ENCODE measurements around the gene SH3GLB2. TPM values are rescaled to one million over a fixed set of nuclear protein-coding genes. Genes with fewer than 3 reads are reported as not detected.
"Not testable (repeated sequence)": the region's sequence is repeated elsewhere in the genome, so short reads cannot be mapped to it uniquely, and the experiment has no call there.

Gene SH3GLB2
- total RNA-seq, 1 experiment from 2014 or later, result 44.1 TPM

DNA sequence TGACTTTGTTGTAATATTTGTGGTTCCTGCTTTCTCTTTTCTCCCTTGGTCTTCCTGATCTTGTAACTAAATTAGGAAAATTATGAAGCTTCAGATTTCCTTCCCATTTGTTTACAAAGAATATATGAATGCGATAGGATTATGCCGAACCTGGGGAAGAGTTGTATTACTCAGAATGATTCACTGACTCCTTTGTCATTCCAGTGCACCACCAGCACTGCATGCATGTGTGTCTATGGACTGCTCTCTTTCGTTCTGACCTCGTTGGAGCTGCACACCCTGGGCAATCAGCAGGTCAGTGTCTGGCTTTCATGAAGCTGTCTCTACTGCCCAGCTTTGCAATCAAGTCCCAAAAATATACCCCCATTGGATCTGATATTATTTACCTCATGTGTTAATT lies 55.2 kb downstream of the SH3GLB2 start:
- ATAC-seq (peak; percentile 100), DNase-seq (peak; percentile 80)
- Histone ChIP-seq H3K4me2 (ENCODE audit: low read length) (peak overlapping the region; percentile 27), H4K20me1 (ENCODE audit: low read length) (no peaks in the 10 kb centered on the region), H3K27me3 (ENCODE audit: low read length) (no peaks in the 10 kb centered on the region), H3K9me3 (ENCODE audit: low read length) (no peaks in the 10 kb centered on the region), H2AFZ (ENCODE audit: low read length) (no peak overlapping the region), H3K79me2 (ENCODE audit: low read length) (no peaks in the 10 kb centered on the region), H3K27ac (ENCODE audit: low read length) (peak overlapping the region; percentile 32), H3K9me2 (replicated peaks; ENCODE audit: low read length) (no peaks in the 10 kb centered on the region), H3K9ac (ENCODE audit: low read length) (no peak overlapping the region), H3K4me1 (ENCODE audit: insufficient read depth, low read length) (peaks cover 16% of the 10 kb centered on the region), H3F3A (ENCODE audit: low read length, unreplicated experiment) (no peaks in the 10 kb centered on the region), H3K4me3 (ENCODE audit: low read length) (no peak overlapping the region), H3K36me3 (ENCODE audit: low read depth, low read length) (peaks cover 24% of the 10 kb centered on the region)
- POLR2A ChIA-PET (ENCODE audit: unreplicated experiment), result no interaction called here
- CTCF ChIA-PET, result interaction anchor here (0.6 to 0.7 kb wide), 2 partner anchors 30 to 863 kb away, joined by 3 read pairs; no protein-coding TSS in a partner anchor
- TF ChIP-seq EZH2 (IDR thresholded peaks at IDR 0.05; ENCODE audit: low read length, unreplicated experiment) (no peak), EZH2phosphoT487 (IDR thresholded peaks at IDR 0.05; ENCODE audit: borderline replicate concordance, low read length) (no peak)
- TF ChIP-seq, protein P1, sequence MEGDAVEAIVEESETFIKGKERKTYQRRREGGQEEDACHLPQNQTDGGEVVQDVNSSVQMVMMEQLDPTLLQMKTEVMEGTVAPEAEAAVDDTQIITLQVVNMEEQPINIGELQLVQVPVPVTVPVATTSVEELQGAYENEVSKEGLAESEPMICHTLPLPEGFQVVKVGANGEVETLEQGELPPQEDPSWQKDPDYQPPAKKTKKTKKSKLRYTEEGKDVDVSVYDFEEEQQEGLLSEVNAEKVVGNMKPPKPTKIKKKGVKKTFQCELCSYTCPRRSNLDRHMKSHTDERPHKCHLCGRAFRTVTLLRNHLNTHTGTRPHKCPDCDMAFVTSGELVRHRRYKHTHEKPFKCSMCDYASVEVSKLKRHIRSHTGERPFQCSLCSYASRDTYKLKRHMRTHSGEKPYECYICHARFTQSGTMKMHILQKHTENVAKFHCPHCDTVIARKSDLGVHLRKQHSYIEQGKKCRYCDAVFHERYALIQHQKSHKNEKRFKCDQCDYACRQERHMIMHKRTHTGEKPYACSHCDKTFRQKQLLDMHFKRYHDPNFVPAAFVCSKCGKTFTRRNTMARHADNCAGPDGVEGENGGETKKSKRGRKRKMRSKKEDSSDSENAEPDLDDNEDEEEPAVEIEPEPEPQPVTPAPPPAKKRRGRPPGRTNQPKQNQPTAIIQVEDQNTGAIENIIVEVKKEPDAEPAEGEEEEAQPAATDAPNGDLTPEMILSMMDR (conservative IDR thresholded peaks at IDR 0.05; ENCODE audit: low read depth, low read length), result no peak
- BruUV-seq (replicated peaks), result no TSS peak
- intact Hi-C loops (cut with micrococcal nuclease), result no loop called here

DNA sequence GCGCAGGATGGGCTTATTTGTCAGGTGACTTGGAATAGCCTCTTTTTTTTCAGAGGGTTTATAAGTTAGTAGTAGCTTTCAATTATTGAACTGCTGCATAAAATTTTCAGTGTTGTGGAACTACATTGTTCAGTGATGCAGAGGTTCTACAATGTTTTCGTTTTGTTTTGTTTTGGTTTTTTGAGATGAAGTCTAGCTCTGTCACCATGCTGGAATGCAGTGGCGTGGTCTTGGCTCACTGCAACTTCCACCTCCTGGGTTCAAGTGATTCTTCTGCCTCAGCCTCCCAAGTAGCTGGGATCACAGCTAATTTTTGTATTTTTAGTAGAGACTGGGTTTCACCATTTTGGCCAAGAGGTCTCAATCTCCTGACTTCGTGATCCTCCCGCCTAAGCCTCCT lies 58.6 kb downstream of the SH3GLB2 start:
- Histone ChIP-seq H3K4me2 (ENCODE audit: low read length) (no peak overlapping the region), H3K79me2 (ENCODE audit: low read length) (no peaks in the 10 kb centered on the region), H3K36me3 (ENCODE audit: low read depth, low read length) (peaks cover 20% of the 10 kb centered on the region), H4K20me1 (ENCODE audit: low read length) (no peaks in the 10 kb centered on the region), H3K9me3 (ENCODE audit: low read length) (no peaks in the 10 kb centered on the region), H3K4me3 (ENCODE audit: low read length) (no peak overlapping the region), H3K9me2 (replicated peaks; ENCODE audit: low read length) (no peaks in the 10 kb centered on the region), H3K4me1 (ENCODE audit: insufficient read depth, low read length) (peaks cover 16% of the 10 kb centered on the region), H3K27ac (ENCODE audit: low read length) (no peak overlapping the region), H3F3A (ENCODE audit: low read length, unreplicated experiment) (no peaks in the 10 kb centered on the region), H3K9ac (ENCODE audit: low read length) (no peak overlapping the region), H2AFZ (ENCODE audit: low read length) (no peak overlapping the region), H3K27me3 (ENCODE audit: low read length) (no peaks in the 10 kb centered on the region)
- TF ChIP-seq, protein P1 (conservative IDR thresholded peaks at IDR 0.05; ENCODE audit: low read depth, low read length), result no peak
- ChIA-PET CTCF (interaction anchor here (0.5 kb wide), 1 partner anchor 187 kb away, joined by 4 read pairs; no protein-coding TSS in a partner anchor), POLR2A (ENCODE audit: unreplicated experiment) (no interaction called here)
- ATAC-seq (no peak), DNase-seq (no peak)
- BruUV-seq (replicated peaks), result no TSS peak
- intact Hi-C loops (cut with micrococcal nuclease), result no loop called here

DNA sequence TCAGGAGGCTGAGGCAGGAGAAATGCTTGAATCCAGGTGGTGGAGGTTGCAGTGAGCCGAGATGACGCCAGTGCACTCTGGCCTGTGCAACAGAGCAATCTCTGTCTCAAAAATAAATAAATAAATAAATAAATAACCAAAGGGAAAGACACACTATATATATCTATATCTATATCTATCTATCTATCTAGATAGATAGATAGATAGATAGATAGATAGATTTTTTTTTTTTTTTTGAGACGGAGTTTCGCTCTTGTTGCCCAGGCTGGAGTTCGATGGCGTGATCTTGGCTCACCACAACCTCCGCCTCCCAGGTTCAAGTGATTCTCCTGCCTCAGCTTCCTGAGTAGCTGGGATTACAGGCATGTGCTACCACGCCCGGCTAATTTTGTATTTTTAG lies 66.7 kb downstream of the SH3GLB2 start:
- H3K4me1 ChIP-seq (ENCODE audit: insufficient read depth, low read length); ATAC-seq; H3K9me3 ChIP-seq (ENCODE audit: low read length); H3K27ac ChIP-seq (ENCODE audit: low read length); H3K4me3 ChIP-seq (ENCODE audit: low read length); intact Hi-C loops (cut with micrococcal nuclease); POLR2A ChIA-PET (ENCODE audit: unreplicated experiment); BruUV-seq (replicated peaks); H2AFZ ChIP-seq (ENCODE audit: low read length); H4K20me1 ChIP-seq (ENCODE audit: low read length); H3K79me2 ChIP-seq (ENCODE audit: low read length); H3K9me2 ChIP-seq (replicated peaks; ENCODE audit: low read length); DNase-seq; H3K4me2 ChIP-seq (ENCODE audit: low read length); H3K9ac ChIP-seq (ENCODE audit: low read length); H3F3A ChIP-seq (ENCODE audit: low read length, unreplicated experiment); H3K27me3 ChIP-seq (ENCODE audit: low read length): not testable (repeated sequence)
- CTCF ChIA-PET, result interaction anchor here (0.7 kb wide), 1 partner anchor 40 kb away, joined by 3 read pairs; no protein-coding TSS in a partner anchor
- peaks cover 16% of the 10 kb centered on the region; the same call in 1 of the 2 replicates for H3K36me3 ChIP-seq (ENCODE audit: low read depth, low read length)

Other genes with a start within 250 kb of the SH3GLB2 start
- 15.0 and 18.8 TPM in 2 replicates for gene TBC1D13, start 241.1 kb downstream of the SH3GLB2 start, total RNA-seq (2014; rRNA removed)
- gene ENDOG, start 209.8 kb downstream of the SH3GLB2 start, total RNA-seq (2014; rRNA removed), result 37.0 and 51.5 TPM in 2 replicates
- 27.2 and 30.5 TPM in 2 replicates for gene SPOUT1, start 198.5 kb downstream of the SH3GLB2 start, total RNA-seq (2014; rRNA removed)
- 7.4 and 12.9 TPM in 2 replicates for gene KYAT1, start 146.4 kb downstream of the SH3GLB2 start, total RNA-seq (2014; rRNA removed)
- 58.9 and 65.5 TPM in 2 replicates for gene LRRC8A, start 146.2 kb downstream of the SH3GLB2 start, total RNA-seq (2014; rRNA removed)
- gene PHYHD1, start 107.3 kb downstream of the SH3GLB2 start, total RNA-seq (2014; rRNA removed), result 1.6 TPM in 1 of 2 replicates, not detected in the other
- gene DOLK, start 80.7 kb downstream of the SH3GLB2 start, total RNA-seq (2014; rRNA removed), result 17.9 and 23.7 TPM in 2 replicates
- gene NUP188, start 80.6 kb downstream of the SH3GLB2 start, total RNA-seq (2014; rRNA removed), result 48.0 and 52.0 TPM in 2 replicates
- gene MIGA2, start 8.3 kb upstream of the SH3GLB2 start, total RNA-seq (2014; rRNA removed), result 29.6 TPM in 2 replicates
- 27.3 and 37.1 TPM in 2 replicates for gene DOLPP1, start 52.8 kb upstream of the SH3GLB2 start, total RNA-seq (2014; rRNA removed)
- 12.8 and 16.1 TPM in 2 replicates for gene CRAT, start 82.5 kb upstream of the SH3GLB2 start, total RNA-seq (2014; rRNA removed)
- 138 and 154 TPM in 2 replicates for gene PTPA, start 83.1 kb upstream of the SH3GLB2 start, total RNA-seq (2014; rRNA removed)
- gene IER5L, start 149.9 kb upstream of the SH3GLB2 start, total RNA-seq (2014; rRNA removed), result 42.8 and 46.1 TPM in 2 replicates